D721Med (cell line): ENCODE data around the gene PIH1D1.
"Not testable (repeated sequence)": the region's sequence is repeated elsewhere in the genome, so short reads cannot be mapped to it uniquely, and the experiment has no call there.

Experiments used
- DNase-seq: peaks from one replicate; pipeline ENCODE4 v3.0.0; 2011; ENCODE audit warnings: low spot score; ENCODE audit not compliant: insufficient read length
- FAIRE-seq: peaks from 2 replicates; lab custom pipeline; 2011; peaks lifted over from hg19 to GRCh38; lab: Jason Lieb, UNC
- TF ChIP-seq, protein P1 (sequence below): IDR thresholded peaks from 2 replicates; pipeline ENCODE4 v1.5.1; 2012; ENCODE audit warnings: mild to moderate bottlenecking, control low read depth; ENCODE audit not compliant: insufficient read depth; ENCODE audit errors: missing control alignments

Gene PIH1D1

GRCh38 chr19:49453013-49453756 is 1.6 kb upstream of the PIH1D1 start, which contains the start of gene ALDH16A1:
Gene ALDH16A1, plus strand, starts transcription at chr19:49453225. Its CDS starts 107 bp downstream, at chr19:49453332.
- no peak for FAIRE-seq
- peak; percentile 90 for DNase-seq
- TF ChIP-seq, protein P1, sequence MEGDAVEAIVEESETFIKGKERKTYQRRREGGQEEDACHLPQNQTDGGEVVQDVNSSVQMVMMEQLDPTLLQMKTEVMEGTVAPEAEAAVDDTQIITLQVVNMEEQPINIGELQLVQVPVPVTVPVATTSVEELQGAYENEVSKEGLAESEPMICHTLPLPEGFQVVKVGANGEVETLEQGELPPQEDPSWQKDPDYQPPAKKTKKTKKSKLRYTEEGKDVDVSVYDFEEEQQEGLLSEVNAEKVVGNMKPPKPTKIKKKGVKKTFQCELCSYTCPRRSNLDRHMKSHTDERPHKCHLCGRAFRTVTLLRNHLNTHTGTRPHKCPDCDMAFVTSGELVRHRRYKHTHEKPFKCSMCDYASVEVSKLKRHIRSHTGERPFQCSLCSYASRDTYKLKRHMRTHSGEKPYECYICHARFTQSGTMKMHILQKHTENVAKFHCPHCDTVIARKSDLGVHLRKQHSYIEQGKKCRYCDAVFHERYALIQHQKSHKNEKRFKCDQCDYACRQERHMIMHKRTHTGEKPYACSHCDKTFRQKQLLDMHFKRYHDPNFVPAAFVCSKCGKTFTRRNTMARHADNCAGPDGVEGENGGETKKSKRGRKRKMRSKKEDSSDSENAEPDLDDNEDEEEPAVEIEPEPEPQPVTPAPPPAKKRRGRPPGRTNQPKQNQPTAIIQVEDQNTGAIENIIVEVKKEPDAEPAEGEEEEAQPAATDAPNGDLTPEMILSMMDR, result no peak

- no peak for FAIRE-seq
- TF ChIP-seq, protein P1, result no peak
- DNase-seq, result no peak
Measured at GRCh38 chr19:49450405-49450804, 1.2 kb downstream of the PIH1D1 start.

- no peak for FAIRE-seq
Measured at GRCh38 chr19:49448432-49448786, 3.2 kb downstream of the PIH1D1 start.

DNA sequence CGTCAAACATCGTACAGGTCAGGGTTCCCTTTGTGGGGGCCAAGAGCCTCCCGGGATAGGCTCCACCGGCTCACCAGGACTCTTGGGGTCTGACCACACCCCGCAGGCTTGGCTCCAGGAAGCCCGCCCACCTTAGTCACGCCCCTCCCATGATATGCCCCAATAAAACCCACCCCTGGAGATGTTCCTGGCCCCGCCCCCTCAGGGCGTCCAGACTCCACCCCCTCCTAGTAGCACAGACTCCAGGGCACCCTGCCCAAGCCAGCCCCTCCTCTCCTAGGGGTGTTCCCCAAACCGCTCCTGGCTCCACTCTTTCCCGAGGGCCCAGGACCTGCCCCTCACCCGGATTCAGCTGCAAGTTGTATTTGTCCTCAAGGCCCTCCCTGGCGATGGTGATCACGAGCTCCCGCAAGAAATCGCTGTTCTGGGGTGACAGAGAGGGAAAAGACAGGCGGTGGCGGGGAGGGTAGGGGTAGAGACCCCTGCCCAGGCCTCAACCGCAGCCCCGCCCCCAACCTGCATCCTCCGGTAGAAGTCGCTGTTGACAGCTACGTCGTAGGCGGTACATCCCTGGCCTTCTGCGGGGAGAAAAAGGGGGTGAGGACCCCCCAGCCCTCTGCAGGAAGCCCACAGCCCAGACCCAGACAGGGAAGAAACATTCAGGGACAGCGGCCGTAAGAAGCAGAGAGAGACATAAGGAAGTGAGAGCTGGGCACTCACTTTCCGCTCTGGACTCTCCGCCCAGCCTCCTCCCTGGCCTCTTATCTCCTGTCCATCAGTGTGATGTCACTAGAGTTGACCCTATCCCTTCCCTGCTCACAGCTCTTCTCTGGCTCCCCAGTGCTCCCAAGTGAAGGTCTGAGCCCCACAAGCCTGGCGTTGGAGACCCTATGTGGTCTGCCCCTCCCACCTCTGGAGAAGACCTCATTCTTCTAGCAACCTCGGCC is 3.9 kb downstream of the PIH1D1 start:
- FAIRE-seq, result no peak
- DNase-seq, result no peak
- TF ChIP-seq, protein P1, result no peak

More at GRCh38 chr19:49448432-49448786, 3.2 kb downstream of the PIH1D1 start:
- DNase-seq, result no peak
- TF ChIP-seq, protein P1, result no peak

GRCh38 chr19:49445997-49446396 is 5.6 kb downstream of the PIH1D1 start:
- no peak for DNase-seq
- no peak for FAIRE-seq
- TF ChIP-seq, protein P1, result no peak

- not testable (repeated sequence) for FAIRE-seq, DNase-seq
Measured at GRCh38 chr19:49444100-49444700, 7.4 kb downstream of the PIH1D1 start.

DNA sequence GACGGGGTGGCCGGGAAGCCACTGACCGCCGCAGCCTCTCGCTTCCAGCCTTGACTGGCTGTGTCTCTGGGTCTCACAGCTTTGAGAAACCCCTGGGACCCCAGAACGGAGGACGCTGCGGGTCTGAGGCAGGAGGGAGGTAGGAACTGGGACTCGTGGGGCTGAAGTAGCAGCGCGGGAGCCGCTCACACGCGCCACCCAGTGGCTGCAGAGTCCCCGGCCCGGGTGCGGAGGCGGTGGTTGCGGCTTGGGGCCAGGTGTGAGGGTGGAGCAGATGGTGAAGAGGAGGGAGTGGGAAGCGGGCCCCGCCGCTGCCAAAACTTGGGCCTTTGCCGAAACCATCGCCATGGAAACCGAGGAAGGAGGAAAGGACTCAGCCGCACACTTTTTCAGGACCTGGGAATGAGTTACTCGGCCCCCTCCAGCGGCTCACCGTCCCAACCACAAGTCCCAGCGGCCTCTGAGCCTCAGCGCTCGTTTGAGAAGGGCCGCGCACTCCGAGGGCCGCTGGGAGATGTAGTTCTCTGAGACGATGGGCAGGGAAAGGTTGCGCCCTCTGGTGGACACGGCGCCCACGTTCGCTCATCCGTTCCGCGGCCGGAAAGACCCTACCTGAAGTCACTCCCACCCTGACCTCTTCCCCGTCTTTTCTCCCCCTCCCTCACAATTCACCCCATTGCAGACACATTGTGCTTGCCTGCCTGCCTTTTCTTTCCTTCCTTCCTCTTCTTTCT is 8.1 kb downstream of the PIH1D1 start:
- DNase-seq, result no peak
- no peak for FAIRE-seq
- TF ChIP-seq, protein P1, result peak; percentile 83
